NCI-H69 (cell line): ENCODE results near the gene ANKRD18A.
A peak's percentile ranks its signal among the peaks of the same experiment; 100 is the strongest.
"Not testable (repeated sequence)": the region's sequence is repeated elsewhere in the genome, so short reads cannot be mapped to it uniquely, and the experiment has no call there.

Experiments
- DNase-seq: peaks from one replicate; lab custom pipeline; 2025; lab: John Stamatoyannopoulos, UW

The ANKRD18A gene

GRCh38 chr9:38626006-38626405, 5.6 kb upstream of the ANKRD18A start:
- no peak for DNase-seq

- DNase-seq: no peak
These were observed 2.6 kb upstream of the ANKRD18A start for GRCh38 chr9:38622951-38623350.

GRCh38 chr9:38622288-38622674, 1.9 kb upstream of the ANKRD18A start:
- peak; percentile 65 for DNase-seq

GRCh38 chr9:38621434-38622287, 1.3 kb upstream of the ANKRD18A start:
- DNase-seq: peak; percentile 74

GRCh38 chr9:38619556-38620447, 594 bp downstream of the ANKRD18A start:
- DNase-seq: peak; percentile 71

- DNase-seq: not testable (repeated sequence)
These were observed 22.2 kb downstream of the ANKRD18A start for GRCh38 chr9:38598029-38598745.

GRCh38 chr9:38595117-38595516, 25.3 kb downstream of the ANKRD18A start:
- not testable (repeated sequence) for DNase-seq

- DNase-seq: peak; percentile 11
These were observed 28.9 kb downstream of the ANKRD18A start for GRCh38 chr9:38591346-38592063.

GRCh38 chr9:38583765-38584164, 36.6 kb downstream of the ANKRD18A start:
- peak; percentile 47 for DNase-seq

GRCh38 chr9:38580112-38580511, 40.3 kb downstream of the ANKRD18A start:
- DNase-seq: not testable (repeated sequence)

GRCh38 chr9:38576181-38576580, 44.2 kb downstream of the ANKRD18A start:
- DNase-seq: peak; percentile 5

GRCh38 chr9:38566048-38566447, 54.3 kb downstream of the ANKRD18A start:
- not testable (repeated sequence) for DNase-seq

- DNase-seq: not testable (repeated sequence)
These were observed 55.2 kb downstream of the ANKRD18A start for GRCh38 chr9:38565178-38565577.

- not testable (repeated sequence) for DNase-seq
These were observed 56.5 kb downstream of the ANKRD18A start for GRCh38 chr9:38563911-38564310.

- DNase-seq: not testable (repeated sequence)
These were observed 59.3 kb downstream of the ANKRD18A start for GRCh38 chr9:38561134-38561533.

GRCh38 chr9:38559172-38559571, 61.2 kb downstream of the ANKRD18A start:
- DNase-seq: not testable (repeated sequence)

- not testable (repeated sequence) for DNase-seq
These were observed 62.6 kb downstream of the ANKRD18A start for GRCh38 chr9:38557746-38558145.

- DNase-seq: not testable (repeated sequence)
These were observed 65.4 kb downstream of the ANKRD18A start for GRCh38 chr9:38554966-38555365.

GRCh38 chr9:38553019-38553418, 67.4 kb downstream of the ANKRD18A start:
- DNase-seq: not testable (repeated sequence)

GRCh38 chr9:38546497-38547163, 73.8 kb downstream of the ANKRD18A start:
- DNase-seq: not testable (repeated sequence)

GRCh38 chr9:38540535-38540934, 79.9 kb downstream of the ANKRD18A start:
- DNase-seq: not testable (repeated sequence)
